Psoas muscle (tissue), 8 donors: ENCODE data around the gene OR2AT4. TPM values are rescaled to one million over a fixed set of nuclear protein-coding genes. Genes with fewer than 3 reads are reported as not detected.

Source experiments
- ATAC-seq, 4 donors: fragments of 200-7000 bp; cut with Tn5 transposase; one replicate each; pipeline ENCODE4 v1.9.1; 2020; ENCODE audit warnings: moderate library complexity in 3 of 4, mild to moderate bottlenecking in 2 of 4
- DNase-seq, 2 donors: peaks; one replicate each; pipeline ENCODE4 v3.0.0-alpha.2; 2020
- H3K27ac ChIP-seq: fragments of 200-600 bp; one replicate; pipeline ENCODE4 v1.8.0; 2022
- H3K27me3 ChIP-seq, 3 donors: fragments of 200-600 bp in 1 of 3; one replicate each; pipeline versions ENCODE4 v1.6.1 to v1.8.0; 2013 to 2022; ENCODE audit warnings: low read length in 2 of 3, mild to moderate bottlenecking in 2 of 3, moderate library complexity in 1 of 3; ENCODE audit not compliant: insufficient read depth in 3 of 3
- H3K36me3 ChIP-seq, 2 donors: fragments of 200-600 bp in 1 of 2; one replicate each; pipeline versions ENCODE4 v1.6.1 to v1.8.0; 2013 to 2022; ENCODE audit warnings: low read depth in 1 of 2, mild to moderate bottlenecking in 1 of 2, moderate library complexity in 1 of 2; ENCODE audit not compliant: insufficient read depth in 1 of 2
- H3K4me1 ChIP-seq: fragments of 200-600 bp; one replicate; pipeline ENCODE4 v1.8.0; 2022
- H3K4me3 ChIP-seq: fragments of 200-600 bp; one replicate; pipeline ENCODE4 v1.8.0; 2022; ENCODE audit warnings: mild to moderate bottlenecking
- H3K9me3 ChIP-seq: fragments of 200-600 bp; one replicate; pipeline ENCODE4 v1.8.0; 2022
- CTCF ChIP-seq: fragments of 200-600 bp; IDR thresholded peaks from one replicate; pipeline ENCODE4 v1.8.0; 2022; ENCODE audit warnings: antibody characterized with exemption
- WGBS, 3 donors: extraction: QIAGEN DNeasy Blood & Tissue Kit; methylation state at CpG; one replicate each; pipeline versions ENCODE4 v1.1.6 to v1.1.7; 2013; 5-methylcytosine and 5-hydroxymethylcytosine counted together
- intact Hi-C, 2 donors: fragments of 100-400 bp; cut with DNase I; formaldehyde crosslinking; loops; one replicate each; pipeline versions ENCODE4 v1.11.0 to v1.14.2; 2022
- polyA plus RNA-seq, 3 donors: library from polyadenylated mRNA; stranded (reverse); fragments of 200-250 nt; gene quantifications; one replicate each; pipeline ENCODE4 v1.2.3, GENCODE V29; 2013
- total RNA-seq, 4 donors: library from RNA; stranded (reverse); fragmentation: NEBNext Ultra II Directional in 2 of 4; extraction: Animal tissue kit (Norgen Biotek cat#: 25700) in 2 of 4; gene quantifications; one replicate each; pipeline versions ENCODE4 v1.2.1 to v1.2.4, GENCODE V29; 2021 to 2023
- donor health status: healthy with polysubstance abuse.
- donor health status: DM: no; HTN: no; CAD: no; lungs with moderate emphysema.
- donor health status: Bipolar disorder and iron deficiency.
- donor health status: healthy.
- donor health status: DM: yes; HTN: yes; CAD: no.
- donor health status: DM: no; HTN: no; CAD: no.
- donor health status: DM: no; HTN: no; CAD: no.
- donor health status: DM: yes; HTN: yes; CAD: no.

Gene OR2AT4
- total and polyA plus RNA-seq, 7 donors: not detected

- ATAC-seq: no peak
- TF ChIP-seq CTCF: no peak
- Histone ChIP-seq H3K27ac (no peak overlapping the region), H3K27me3 (peaks cover 0 to 16% (median 1%) of the 10 kb centered on the region in 3 donors), H3K36me3 (no peaks in the 10 kb centered on the region), H3K4me3 (no peak overlapping the region), H3K9me3 (no peaks in the 10 kb centered on the region), H3K4me1 (no peaks in the 10 kb centered on the region)
- 70 to 76% (median 74%) methylated on average over 1 of the region's 1 CpG for WGBS, 3 donors
- DNase-seq: no peak
- intact Hi-C loops: loop anchor here in 1 of 2 donors (2.0 kb wide), 1 partner anchor 203 kb away; no protein-coding TSS in a partner anchor
These were observed 39.0 kb upstream of the OR2AT4 start for GRCh38 chr11:75135651-75136050.

- DNase-seq (no peak), ATAC-seq (no peak)
These were observed 38.5 kb upstream of the OR2AT4 start for GRCh38 chr11:75135021-75135650.

DNA sequence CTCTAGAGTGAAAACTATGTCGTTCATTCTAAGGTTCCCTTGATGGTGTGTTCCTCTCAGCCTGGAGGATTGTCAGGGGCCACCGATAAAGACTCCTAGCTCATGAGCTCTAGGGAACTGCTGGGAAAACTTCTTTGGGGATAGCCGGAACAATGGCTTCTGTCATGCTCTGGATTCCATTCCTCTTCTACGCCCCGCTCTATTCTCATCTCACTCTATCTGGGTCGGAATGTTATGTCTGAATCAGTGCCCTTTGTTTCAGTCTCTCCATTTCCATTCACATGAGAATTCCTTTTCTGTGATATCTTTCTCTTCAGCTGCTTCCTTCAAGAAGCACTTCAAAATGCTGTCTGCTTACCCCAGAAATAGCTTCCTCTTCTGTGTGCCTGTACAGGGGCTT is 37.3 kb upstream of the OR2AT4 start:
- H3K36me3 ChIP-seq: no peaks in the 10 kb centered on the region
- ATAC-seq: no peak
- H3K4me3 ChIP-seq: no peak overlapping the region
- peaks cover 1 to 13% (median 5%) of the 10 kb centered on the region in 3 donors for H3K27me3 ChIP-seq
- no peak for DNase-seq
- intact Hi-C loops: no loop called here
- no peak overlapping the region for H3K27ac ChIP-seq
- no peaks in the 10 kb centered on the region for H3K9me3 ChIP-seq
- no peak for TF ChIP-seq CTCF
- no peaks in the 10 kb centered on the region for H3K4me1 ChIP-seq
- WGBS, 3 donors: 44 to 57% (median 48%) methylated on average over 6 of the region's 6 CpGs

More at GRCh38 chr11:75135021-75135650, 38.5 kb upstream of the OR2AT4 start:
- no peaks in the 10 kb centered on the region for H3K9me3 ChIP-seq
- H3K36me3 ChIP-seq: no peaks in the 10 kb centered on the region
- no peaks in the 10 kb centered on the region for H3K4me1 ChIP-seq
- peaks cover 0 to 17% (median 1%) of the 10 kb centered on the region in 3 donors for H3K27me3 ChIP-seq
- H3K27ac ChIP-seq: no peak overlapping the region
- no peak for TF ChIP-seq CTCF
- no peak overlapping the region for H3K4me3 ChIP-seq
- intact Hi-C loops: no loop called here
- WGBS, 3 donors: 63 to 66% (median 66%) methylated on average over 5 of the region's 5 CpGs

DNA sequence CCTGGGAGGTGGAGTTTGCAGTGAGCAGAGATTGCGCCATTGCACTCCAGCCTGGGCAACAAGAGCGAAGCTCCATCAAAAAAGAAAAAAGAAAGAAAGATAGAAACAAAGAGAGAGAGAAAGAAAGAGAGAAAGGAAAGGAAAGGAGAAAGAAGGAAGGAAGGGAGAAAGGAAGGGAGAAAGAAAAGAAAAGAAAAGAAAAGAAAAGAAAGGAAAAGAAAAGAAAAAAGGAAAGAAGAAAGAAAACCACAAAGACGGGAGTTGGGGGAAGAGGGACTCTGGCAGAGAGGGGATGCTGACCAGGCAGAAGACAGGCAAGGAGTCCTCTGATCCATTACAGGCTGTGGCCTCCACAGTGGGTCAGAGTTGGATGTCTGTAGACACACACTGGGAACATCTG is 35.4 kb upstream of the OR2AT4 start:
- 79 to 85% (median 83%) methylated on average over 3 of the region's 3 CpGs for WGBS, 3 donors
- intact Hi-C loops: no loop called here
- no peak for ATAC-seq

More for the DNA sequence above, 35.4 kb upstream of the OR2AT4 start:
- no peak for DNase-seq
- no peak overlapping the region for H3K4me3 ChIP-seq
- peaks cover 1 to 16% (median 5%) of the 10 kb centered on the region in 3 donors for H3K27me3 ChIP-seq
- TF ChIP-seq CTCF: no peak
- no peaks in the 10 kb centered on the region for H3K4me1 ChIP-seq
- no peaks in the 10 kb centered on the region for H3K36me3 ChIP-seq
- H3K27ac ChIP-seq: no peak overlapping the region
- H3K9me3 ChIP-seq: no peaks in the 10 kb centered on the region
